ENCODE measurements around the gene SCLY.

SCLY gene

DNA sequence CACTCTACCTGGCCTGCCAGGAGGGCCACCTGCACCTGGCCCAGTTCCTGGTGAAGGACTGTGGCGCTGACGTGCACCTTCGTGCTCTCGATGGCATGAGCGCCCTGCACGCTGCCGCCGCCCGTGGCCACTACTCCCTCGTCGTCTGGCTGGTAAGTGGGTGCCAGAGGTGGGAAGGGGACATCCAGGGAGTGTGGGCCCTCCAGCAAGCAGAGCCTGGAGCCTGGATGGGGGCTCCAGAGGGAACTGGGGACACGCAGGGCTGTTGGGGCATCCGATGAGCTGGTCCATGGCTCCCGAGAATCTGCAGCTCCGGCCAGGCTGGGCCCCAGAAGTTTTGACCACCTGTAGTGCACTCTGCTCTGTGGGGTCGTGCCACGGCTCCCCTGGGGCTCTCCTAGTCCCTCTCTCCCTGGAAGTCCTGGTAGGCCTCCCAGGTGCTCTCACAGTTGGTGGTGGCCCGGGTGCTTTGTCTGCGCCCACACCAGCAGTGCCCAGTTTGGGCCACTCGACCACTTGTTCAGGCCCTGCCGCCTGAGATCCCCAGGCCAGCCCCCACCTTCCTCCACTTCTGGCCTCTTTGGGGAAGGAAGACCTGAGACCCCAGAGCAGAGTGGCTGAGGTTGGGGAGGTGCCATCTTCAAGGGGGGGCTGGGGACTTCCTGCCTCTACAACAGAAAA is 44.0 kb downstream of the SCLY start:
- Histone ChIP-seq H3K79me2 (ENCODE audit: insufficient read depth, low read length) (no peaks in the 10 kb centered on the region), H3K9me2 (replicated peaks; ENCODE audit: low read depth, low read length) (no peaks in the 10 kb centered on the region), H2AFZ (ENCODE audit: low read length) (no peak overlapping the region), H3K36me3 (ENCODE audit: insufficient read depth, low read length) (no peaks in the 10 kb centered on the region), H3K9me3 (ENCODE audit: insufficient read depth, low read depth, low read length) (no peaks in the 10 kb centered on the region), H4K20me1 (ENCODE audit: insufficient read depth, low read length, poor library complexity, severe bottlenecking) (no peaks in the 10 kb centered on the region), H3F3A (ENCODE audit: low read depth) (no peaks in the 10 kb centered on the region), H3K4me3 (ENCODE audit: low read length, poor library complexity, severe bottlenecking) (no peak overlapping the region), H3K9ac (ENCODE audit: low read depth, low read length, poor library complexity, severe bottlenecking) (peak overlapping the region; percentile 22), H3K27me3 (ENCODE audit: insufficient read depth, low read length, poor library complexity, severe bottlenecking) (no peaks in the 10 kb centered on the region), H3K4me2 (ENCODE audit: low read depth, low read length, poor library complexity, severe bottlenecking) (no peak overlapping the region), H3K4me1 (ENCODE audit: insufficient read depth, low read length, poor library complexity, severe bottlenecking) (peaks cover 48% of the 10 kb centered on the region)
- no peak for TF ChIP-seq CTCF (conservative IDR thresholded peaks at IDR 0.05; ENCODE audit: low read length)
- TF ChIP-seq EZH2phosphoT487 (IDR thresholded peaks at IDR 0.05; ENCODE audit: borderline replicate concordance) = no peak

- Histone ChIP-seq H3K27me3 (ENCODE audit: insufficient read depth, low read length, poor library complexity, severe bottlenecking) (no peaks in the 10 kb centered on the region), H3K9me3 (ENCODE audit: insufficient read depth, low read depth, low read length) (no peaks in the 10 kb centered on the region), H3K4me3 (ENCODE audit: low read length, poor library complexity, severe bottlenecking) (no peak overlapping the region), H4K20me1 (ENCODE audit: insufficient read depth, low read length, poor library complexity, severe bottlenecking) (no peaks in the 10 kb centered on the region), H3K4me2 (ENCODE audit: low read depth, low read length, poor library complexity, severe bottlenecking) (no peak overlapping the region), H3K9me2 (replicated peaks; ENCODE audit: low read depth, low read length) (no peaks in the 10 kb centered on the region), H2AFZ (ENCODE audit: low read length) (no peak overlapping the region), H3K4me1 (ENCODE audit: insufficient read depth, low read length, poor library complexity, severe bottlenecking) (peaks cover 48% of the 10 kb centered on the region), H3K36me3 (ENCODE audit: insufficient read depth, low read length) (no peaks in the 10 kb centered on the region), H3K9ac (ENCODE audit: low read depth, low read length, poor library complexity, severe bottlenecking) (no peak overlapping the region), H3F3A (ENCODE audit: low read depth) (no peaks in the 10 kb centered on the region), H3K79me2 (ENCODE audit: insufficient read depth, low read length) (no peaks in the 10 kb centered on the region)
- TF ChIP-seq EZH2phosphoT487 (IDR thresholded peaks at IDR 0.05; ENCODE audit: borderline replicate concordance) (no peak), CTCF (conservative IDR thresholded peaks at IDR 0.05; ENCODE audit: low read length) (no peak)
These were observed 44.9 kb downstream of the SCLY start for GRCh38 chr2:238105506-238106338.

DNA sequence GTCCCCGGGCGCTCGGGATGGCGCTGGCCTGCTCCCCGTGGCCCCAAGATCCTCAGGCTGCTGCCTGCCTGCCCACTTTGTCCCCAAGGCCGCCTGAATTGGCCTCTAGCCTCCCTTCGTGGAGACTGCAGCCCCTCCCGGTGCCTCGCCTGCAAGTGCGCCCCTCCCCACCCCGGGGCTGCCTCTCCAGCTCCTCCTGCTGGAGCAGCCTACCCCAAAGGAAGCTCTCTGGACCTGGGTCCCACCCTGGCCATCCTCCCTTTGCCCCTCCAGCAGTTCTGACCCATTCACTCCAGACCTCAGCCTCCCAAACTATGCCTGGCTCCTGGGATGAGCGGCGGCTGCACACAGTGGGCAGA is 45.5 kb downstream of the SCLY start:
- Histone ChIP-seq H4K20me1 (ENCODE audit: insufficient read depth, low read length, poor library complexity, severe bottlenecking) (no peaks in the 10 kb centered on the region), H3F3A (ENCODE audit: low read depth) (no peaks in the 10 kb centered on the region), H3K9me3 (ENCODE audit: insufficient read depth, low read depth, low read length) (no peaks in the 10 kb centered on the region), H3K36me3 (ENCODE audit: insufficient read depth, low read length) (no peaks in the 10 kb centered on the region), H3K79me2 (ENCODE audit: insufficient read depth, low read length) (no peaks in the 10 kb centered on the region), H3K27me3 (ENCODE audit: insufficient read depth, low read length, poor library complexity, severe bottlenecking) (no peaks in the 10 kb centered on the region), H3K4me3 (ENCODE audit: low read length, poor library complexity, severe bottlenecking) (no peak overlapping the region), H3K4me2 (ENCODE audit: low read depth, low read length, poor library complexity, severe bottlenecking) (no peak overlapping the region), H2AFZ (ENCODE audit: low read length) (no peak overlapping the region), H3K9me2 (replicated peaks; ENCODE audit: low read depth, low read length) (no peaks in the 10 kb centered on the region), H3K9ac (ENCODE audit: low read depth, low read length, poor library complexity, severe bottlenecking) (peak overlapping the region; percentile 48), H3K4me1 (ENCODE audit: insufficient read depth, low read length, poor library complexity, severe bottlenecking) (peaks cover 48% of the 10 kb centered on the region)
- TF ChIP-seq CTCF (conservative IDR thresholded peaks at IDR 0.05; ENCODE audit: low read length) = peak; percentile 23; the same call in 1 of the 2 replicates
- no peak for TF ChIP-seq EZH2phosphoT487 (IDR thresholded peaks at IDR 0.05; ENCODE audit: borderline replicate concordance)
